ENCODE data around the gene DENND1B.
"Not testable (repeated sequence)": the region's sequence is repeated elsewhere in the genome, so short reads cannot be mapped to it uniquely, and the experiment has no call there.

DENND1B gene

GRCh38 chr1:197577580-197577979 lies 197.7 kb downstream of the DENND1B start:
- DNase-seq (ENCODE audit: low spot score), result no peak
- no peak for ATAC-seq (ENCODE audit: low read depth)
- H3K4me3 ChIP-seq (ENCODE audit: severe bottlenecking), result no peak overlapping the region
- no peaks in the 10 kb centered on the region for H3K9me3 ChIP-seq (ENCODE audit: severe bottlenecking)
- no peak for TF ChIP-seq CTCF (IDR thresholded peaks at IDR 0.05; ENCODE audit: poor library complexity, severe bottlenecking)
- H3K27ac ChIP-seq (ENCODE audit: poor library complexity, severe bottlenecking), result no peak overlapping the region
- no peaks in the 10 kb centered on the region for H3K4me1 ChIP-seq (ENCODE audit: insufficient read depth, poor library complexity, severe bottlenecking)
- H3K27me3 ChIP-seq (ENCODE audit: insufficient read depth, poor library complexity, severe bottlenecking), result no peaks in the 10 kb centered on the region
- H3K36me3 ChIP-seq (ENCODE audit: low read depth), result peaks cover 4% of the 10 kb centered on the region; the same call in 1 of the 2 replicates

- not testable (repeated sequence) for H3K4me1 ChIP-seq (ENCODE audit: insufficient read depth, poor library complexity, severe bottlenecking); ATAC-seq (ENCODE audit: low read depth); H3K36me3 ChIP-seq (ENCODE audit: low read depth); H3K27me3 ChIP-seq (ENCODE audit: insufficient read depth, poor library complexity, severe bottlenecking); DNase-seq (ENCODE audit: low spot score); H3K9me3 ChIP-seq (ENCODE audit: severe bottlenecking); H3K4me3 ChIP-seq (ENCODE audit: severe bottlenecking); H3K27ac ChIP-seq (ENCODE audit: poor library complexity, severe bottlenecking)
Measured at GRCh38 chr1:197575531-197575930, 199.7 kb downstream of the DENND1B start.

GRCh38 chr1:197572169-197572568 lies 203.1 kb downstream of the DENND1B start:
- TF ChIP-seq CTCF (IDR thresholded peaks at IDR 0.05; ENCODE audit: poor library complexity, severe bottlenecking), result no peak
- Histone ChIP-seq H3K36me3 (ENCODE audit: low read depth) (no peaks in the 10 kb centered on the region), H3K9me3 (ENCODE audit: severe bottlenecking) (no peaks in the 10 kb centered on the region), H3K27ac (ENCODE audit: poor library complexity, severe bottlenecking) (no peak overlapping the region), H3K4me3 (ENCODE audit: severe bottlenecking) (no peak overlapping the region), H3K4me1 (ENCODE audit: insufficient read depth, poor library complexity, severe bottlenecking) (no peaks in the 10 kb centered on the region), H3K27me3 (ENCODE audit: insufficient read depth, poor library complexity, severe bottlenecking) (no peaks in the 10 kb centered on the region)
- no peak for DNase-seq (ENCODE audit: low spot score)
- ATAC-seq (ENCODE audit: low read depth), result no peak

- Histone ChIP-seq H3K27me3 (ENCODE audit: insufficient read depth, poor library complexity, severe bottlenecking) (no peaks in the 10 kb centered on the region), H3K4me1 (ENCODE audit: insufficient read depth, poor library complexity, severe bottlenecking) (no peaks in the 10 kb centered on the region), H3K36me3 (ENCODE audit: low read depth) (no peaks in the 10 kb centered on the region), H3K9me3 (ENCODE audit: severe bottlenecking) (no peaks in the 10 kb centered on the region), H3K27ac (ENCODE audit: poor library complexity, severe bottlenecking) (no peak overlapping the region), H3K4me3 (ENCODE audit: severe bottlenecking) (no peak overlapping the region)
- DNase-seq (ENCODE audit: low spot score), result no peak
- TF ChIP-seq CTCF (IDR thresholded peaks at IDR 0.05; ENCODE audit: poor library complexity, severe bottlenecking), result no peak
- no peak for ATAC-seq (ENCODE audit: low read depth)
Measured at GRCh38 chr1:197567442-197567841, 207.8 kb downstream of the DENND1B start.

GRCh38 chr1:197561041-197561440 lies 214.2 kb downstream of the DENND1B start:
- TF ChIP-seq CTCF (IDR thresholded peaks at IDR 0.05; ENCODE audit: poor library complexity, severe bottlenecking), result no peak

More at GRCh38 chr1:197561041-197561440, 214.2 kb downstream of the DENND1B start:
- no peaks in the 10 kb centered on the region for H3K27me3 ChIP-seq (ENCODE audit: insufficient read depth, poor library complexity, severe bottlenecking)
- H3K36me3 ChIP-seq (ENCODE audit: low read depth), result no peaks in the 10 kb centered on the region
- ATAC-seq (ENCODE audit: low read depth) (no peak), DNase-seq (ENCODE audit: low spot score) (no peak)
- no peak overlapping the region for H3K4me3 ChIP-seq (ENCODE audit: severe bottlenecking)
- peaks cover 6% of the 10 kb centered on the region for H3K4me1 ChIP-seq (ENCODE audit: insufficient read depth, poor library complexity, severe bottlenecking)
- no peaks in the 10 kb centered on the region for H3K9me3 ChIP-seq (ENCODE audit: severe bottlenecking)
- no peak overlapping the region for H3K27ac ChIP-seq (ENCODE audit: poor library complexity, severe bottlenecking)
